Heart right ventricle (tissue), 16 donors: ENCODE results near the gene TRIP6. TPM values are rescaled to one million over a fixed set of nuclear protein-coding genes. Genes with fewer than 3 reads are reported as not detected.

ENCODE experiments used
- ATAC-seq, 8 donors: fragments of 200-7000 bp; cut with Tn5 transposase; one replicate each; pipeline ENCODE4 v1.9.1; 2020; ENCODE audit warnings: mild to moderate bottlenecking in 8 of 8, moderate library complexity in 8 of 8, moderate number of reproducible peaks in 1 of 8
- DNase-seq, 2 donors: peaks; one replicate each; pipeline ENCODE4 v3.0.0-alpha.2; 2020
- H3K27ac ChIP-seq, 10 donors: fragments of 200-600 bp; sonication (generic) in 2 of 10; one replicate each; pipeline versions ENCODE4 v1.5.0 to v1.8.0; 2020 to 2022; ENCODE audit warnings: mild to moderate bottlenecking in 3 of 10
- H3K27me3 ChIP-seq, 7 donors: fragments of 200-600 bp; one replicate each; pipeline ENCODE4 v1.8.0; 2021 to 2022; ENCODE audit warnings: mild to moderate bottlenecking in 2 of 7
- H3K36me3 ChIP-seq, 9 donors: fragments of 200-600 bp; sonication (generic) in 1 of 9; one replicate each; pipeline versions ENCODE4 v1.5.0 to v1.8.0; 2020 to 2022; ENCODE audit warnings: mild to moderate bottlenecking in 2 of 9
- H3K4me1 ChIP-seq, 9 donors: fragments of 200-600 bp; sonication (generic) in 1 of 9; one replicate each; pipeline versions ENCODE4 v1.5.0 to v1.8.0; 2020 to 2022; ENCODE audit warnings: mild to moderate bottlenecking in 4 of 9
- H3K4me3 ChIP-seq, 10 donors: fragments of 200-600 bp; sonication (generic) in 2 of 10; one replicate each; pipeline versions ENCODE4 v1.5.0 to v1.8.0; 2020 to 2022; ENCODE audit warnings: mild to moderate bottlenecking in 7 of 10, moderate library complexity in 2 of 10
- H3K9me3 ChIP-seq, 11 donors: fragments of 200-600 bp in 10 of 11; sonication (generic) in 2 of 11; one replicate each; pipeline versions ENCODE4 v1.5.0 to v1.8.0; 2013 to 2022; ENCODE audit warnings: mild to moderate bottlenecking in 2 of 11, control low read depth in 1 of 11, moderate library complexity in 1 of 11
- WGBS, 2 donors: extraction: QIAGEN DNeasy Blood & Tissue Kit; methylation state at CpG; one replicate each; pipeline ENCODE4 v1.1.7; 2013; ENCODE audit warnings: inconsistent platforms in 1 of 2; 5-methylcytosine and 5-hydroxymethylcytosine counted together
- intact Hi-C, 10 donors: fragments of 100-400 bp; cut with DNase I; formaldehyde crosslinking; loops; one replicate each; pipeline versions ENCODE4 v1.11.1 to v1.14.2; 2022
- polyA plus RNA-seq, 2 donors: library from polyadenylated mRNA; stranded (reverse); fragments of 200-250 nt; gene quantifications; one replicate each; pipeline ENCODE4 v1.2.3, GENCODE V29; 2013
- total RNA-seq, 10 donors: library from RNA; stranded (reverse); fragmentation: NEBNext Ultra II Directional in 3 of 10; extraction: Animal tissue kit (Norgen Biotek cat#: 25700) in 3 of 10; gene quantifications; one replicate each; pipeline versions ENCODE4 v1.2.1 to v1.2.4, GENCODE V29; 2021 to 2023
- TF ChIP-seq, protein P1 (sequence below), 9 donors: fragments of 200-600 bp; sonication (generic) in 2 of 9; IDR thresholded peaks; one replicate each; pipeline versions ENCODE4 v1.5.0 to v1.8.0; 2021 to 2022; ENCODE audit warnings: antibody characterized with exemption in 9 of 9, mild to moderate bottlenecking in 5 of 9, moderate library complexity in 1 of 9
- donor health status: Arrhythmogenic right ventricular cardiomyopathy.
- donor health status: ischemic (EF 13 %, LVEDD 7.1; RV severe dilation, severe dysfunction).
- donor health status: healthy with polysubstance abuse.
- donor health status: DM: no; HTN: yes; CAD: no.
- donor health status: DM: no; HTN: no; CAD: no.
- donor health status: ischemic (EF 25% LVEDD 6.9; RV normal size, moderate dysfunction).
- donor health status: ischemic (EF 25% LVEDD 5.7; RV mildly dilated, moderate dysfunction).
- donor health status: healthy.
- donor health status: DM: yes; HTN: yes; CAD: no.
- donor health status: Ischemic cardiomyopathy.
- donor health status: ischemic (EF 35%, LVEDD 5.7; RV mildly dilated, moderate dysfunction).
- donor health status: nonischemic (EF 11% LVEDD 7.7; RV severe dilation, severe dysfunction).
- donor health status: DM: yes; HTN: yes; CAD: no.
- donor health status: PGD.
- donor health status: ischemic (EF 29% LVEDD 5.4; RV normal size, mild dysfunction).
- donor health status: nonischemic (EF 23%, LVEDD 6.1; RV moderate dilation, normal function).

TRIP6 gene
- total and polyA plus RNA-seq, 12 donors: 13.0 to 26.3 (median 17.7) TPM

DNA sequence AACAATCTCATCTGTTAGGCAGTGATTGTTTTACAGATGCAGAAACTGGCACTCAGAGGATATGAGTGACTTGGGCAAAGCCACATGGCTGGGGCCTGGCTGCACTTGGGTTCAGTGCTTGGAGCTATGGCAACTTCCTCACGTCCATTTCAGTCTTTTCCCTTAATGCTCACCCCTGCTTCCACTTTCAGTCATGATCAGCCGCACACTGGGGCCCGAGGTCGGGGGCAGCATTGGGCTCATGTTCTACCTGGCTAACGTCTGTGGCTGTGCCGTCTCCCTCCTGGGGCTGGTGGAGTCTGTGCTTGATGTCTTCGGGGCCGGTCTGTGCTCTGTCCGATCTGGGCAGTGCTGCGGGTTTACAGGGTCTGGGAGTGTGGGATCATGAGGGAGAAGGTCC lies 11.7 kb upstream of the TRIP6 start:
- DNase-seq (no peak), ATAC-seq (no peak)
- Histone ChIP-seq H3K27me3 (no peaks in the 10 kb centered on the region), H3K9me3 (no peaks in the 10 kb centered on the region), H3K27ac (no peak overlapping the region), H3K4me3 (no peak overlapping the region), H3K36me3 (peaks cover 0 to 54% (median 0%) of the 10 kb centered on the region in 9 donors), H3K4me1 (peaks cover 8 to 21% (median 16%) of the 10 kb centered on the region in 9 donors)
- intact Hi-C loops: loop anchor here in 3 of 10 donors (10.0 kb wide), 2 partner anchors 141 to 381 kb away; partner anchors contain the start of gene TSC22D4 (in 1 of the 3)
- WGBS, 2 donors: 93% methylated on average over 10 of the region's 10 CpGs
- TF ChIP-seq, protein P1, sequence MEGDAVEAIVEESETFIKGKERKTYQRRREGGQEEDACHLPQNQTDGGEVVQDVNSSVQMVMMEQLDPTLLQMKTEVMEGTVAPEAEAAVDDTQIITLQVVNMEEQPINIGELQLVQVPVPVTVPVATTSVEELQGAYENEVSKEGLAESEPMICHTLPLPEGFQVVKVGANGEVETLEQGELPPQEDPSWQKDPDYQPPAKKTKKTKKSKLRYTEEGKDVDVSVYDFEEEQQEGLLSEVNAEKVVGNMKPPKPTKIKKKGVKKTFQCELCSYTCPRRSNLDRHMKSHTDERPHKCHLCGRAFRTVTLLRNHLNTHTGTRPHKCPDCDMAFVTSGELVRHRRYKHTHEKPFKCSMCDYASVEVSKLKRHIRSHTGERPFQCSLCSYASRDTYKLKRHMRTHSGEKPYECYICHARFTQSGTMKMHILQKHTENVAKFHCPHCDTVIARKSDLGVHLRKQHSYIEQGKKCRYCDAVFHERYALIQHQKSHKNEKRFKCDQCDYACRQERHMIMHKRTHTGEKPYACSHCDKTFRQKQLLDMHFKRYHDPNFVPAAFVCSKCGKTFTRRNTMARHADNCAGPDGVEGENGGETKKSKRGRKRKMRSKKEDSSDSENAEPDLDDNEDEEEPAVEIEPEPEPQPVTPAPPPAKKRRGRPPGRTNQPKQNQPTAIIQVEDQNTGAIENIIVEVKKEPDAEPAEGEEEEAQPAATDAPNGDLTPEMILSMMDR (IDR thresholded peaks at IDR 0.05): no peak

DNA sequence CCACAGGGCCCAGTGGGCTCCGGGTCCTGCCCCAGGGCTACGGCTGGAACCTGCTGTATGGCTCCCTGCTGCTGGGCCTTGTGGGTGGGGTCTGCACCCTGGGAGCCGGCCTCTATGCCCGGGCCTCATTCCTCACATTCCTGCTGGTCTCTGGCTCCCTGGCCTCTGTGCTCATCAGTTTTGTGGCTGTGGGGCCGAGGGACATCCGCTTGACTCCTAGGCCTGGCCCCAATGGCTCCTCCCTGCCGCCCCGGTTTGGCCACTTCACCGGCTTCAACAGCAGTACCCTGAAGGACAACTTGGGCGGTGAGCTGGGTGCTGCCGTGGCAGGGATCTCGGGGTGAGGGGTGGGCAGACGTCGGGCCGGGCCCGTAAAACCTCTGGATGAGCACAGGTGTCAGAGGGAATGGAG lies 10.3 kb upstream of the TRIP6 start:
- WGBS, 2 donors: 85 to 91% methylated on average over 16 of the region's 16 CpGs
- TF ChIP-seq, protein P1 (IDR thresholded peaks at IDR 0.05): no peak
- H3K36me3 ChIP-seq: peaks cover 0 to 68% (median 6%) of the 10 kb centered on the region in 9 donors
- no peaks in the 10 kb centered on the region for H3K27me3 ChIP-seq
- intact Hi-C loops: loop anchor here in 3 of 10 donors (10.0 kb wide), 2 partner anchors 142 to 382 kb away; partner anchors contain the start of gene TSC22D4 (in 1 of the 3)
- no peak overlapping the region for H3K27ac ChIP-seq
- DNase-seq (no peak), ATAC-seq (no peak)
- peaks cover 4 to 17% (median 14%) of the 10 kb centered on the region in 9 donors for H3K4me1 ChIP-seq
- H3K4me3 ChIP-seq: no peak overlapping the region
- H3K9me3 ChIP-seq: no peaks in the 10 kb centered on the region

- no peak for DNase-seq
- Histone ChIP-seq H3K36me3 (peaks cover 0 to 86% (median 6%) of the 10 kb centered on the region in 9 donors), H3K4me1 (peaks cover 0 to 16% (median 4%) of the 10 kb centered on the region in 9 donors), H3K4me3 (no peak overlapping the region), H3K27ac (no peak overlapping the region), H3K27me3 (no peaks in the 10 kb centered on the region), H3K9me3 (no peaks in the 10 kb centered on the region)
- 88% methylated on average over 15 of the region's 15 CpGs for WGBS, 2 donors
- no peak for ATAC-seq
- intact Hi-C loops: loop anchor here in 4 of 10 donors (10.0 kb wide), 2 partner anchors 145 to 385 kb away; partner anchors contain the start of gene TSC22D4 (in 2 of the 4)
- TF ChIP-seq, protein P1 (IDR thresholded peaks at IDR 0.05): no peak
Observed at GRCh38 chr7:100859856-100860255, 7.3 kb upstream of the TRIP6 start.

GRCh38 chr7:100860702-100861615 lies 6.2 kb upstream of the TRIP6 start:
- no peak overlapping the region for H3K4me3 ChIP-seq
- DNase-seq: no peak
- ATAC-seq: no peak
- TF ChIP-seq, protein P1 (IDR thresholded peaks at IDR 0.05): no peak
- peaks cover 0 to 85% (median 6%) of the 10 kb centered on the region in 9 donors for H3K36me3 ChIP-seq
- intact Hi-C loops: loop anchor here in 1 of 10 donors (10.0 kb wide), 1 partner anchor 386 kb away; the partner anchor contains the start of gene TSC22D4
- no peaks in the 10 kb centered on the region for H3K9me3 ChIP-seq
- H3K27me3 ChIP-seq: no peaks in the 10 kb centered on the region
- peaks cover 0 to 16% (median 4%) of the 10 kb centered on the region in 9 donors for H3K4me1 ChIP-seq
- WGBS, 2 donors: 94 to 97% methylated on average over 18 of the region's 18 CpGs
- no peak overlapping the region for H3K27ac ChIP-seq
